Measurements from ENCODE around the gene AS3MT. TPM values are rescaled to one million over a fixed set of nuclear protein-coding genes. Genes with fewer than 3 reads are reported as not detected.

AS3MT gene
- total and polyA plus RNA-seq, 10 donors, result 4.3 to 19.0 (median 9.6) TPM

DNA sequence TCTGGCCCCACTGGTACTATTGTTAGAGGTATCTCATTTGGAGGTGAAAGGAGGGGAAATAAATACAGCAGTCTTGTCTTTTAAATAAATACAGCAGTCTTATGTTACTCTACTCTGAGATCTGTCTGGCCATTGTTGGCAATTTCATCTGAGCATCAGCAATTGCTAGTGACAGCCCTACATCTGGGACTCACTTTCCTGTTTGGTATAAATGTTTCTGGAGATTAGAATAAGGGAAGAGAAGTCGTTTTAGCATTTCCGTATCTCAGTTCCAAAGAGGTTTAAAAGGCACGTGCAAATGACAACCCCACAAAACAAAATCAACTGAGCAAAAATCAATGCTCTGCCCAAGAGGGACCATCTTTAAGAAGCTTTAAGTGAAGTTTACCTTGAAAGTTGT lies 30.7 kb downstream of the AS3MT start:
- DNase-seq, result no peak
- no peak overlapping the region for H3K4me3 ChIP-seq
- WGBS, 5 donors, result 35 to 64% (median 44%) methylated on average over 3 of the region's 3 CpGs

DNA sequence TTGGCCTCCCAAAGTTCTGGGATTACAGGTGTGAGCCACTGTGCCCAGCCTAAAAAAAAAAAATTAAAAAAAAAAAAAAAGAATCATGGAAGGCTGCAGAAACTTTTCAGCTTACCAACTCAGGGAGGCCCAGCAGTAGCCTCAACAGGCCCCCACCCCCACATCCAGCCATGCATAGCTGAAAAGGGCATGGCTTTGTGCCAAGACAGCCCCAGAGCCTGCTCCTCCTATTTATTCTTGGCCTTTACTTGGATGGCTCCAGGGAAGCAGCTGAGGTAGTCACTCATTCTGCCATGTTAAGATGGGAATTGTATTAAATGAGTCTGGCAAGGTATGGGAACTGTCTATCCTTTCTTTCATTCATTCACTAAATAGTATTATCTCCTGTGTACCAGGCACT lies 35.1 kb downstream of the AS3MT start:
- Histone ChIP-seq H3K36me3 (peaks cover 0 to 8% (median 0%) of the 10 kb centered on the region in 6 donors), H3K9me3 (no peaks in the 10 kb centered on the region), H3K27me3 (replicated peaks in 1 of 7) (no peaks in the 10 kb centered on the region), H3K4me3 (no peak overlapping the region), H3K4me1 (no peaks in the 10 kb centered on the region), H3K27ac (no peak overlapping the region)
- DNase-seq, result no peak
- TF ChIP-seq POLR2AphosphoS5 (IDR thresholded peaks at IDR 0.05) (no peak), POLR2A (IDR thresholded peaks at IDR 0.05) (no peak)
- TF ChIP-seq, protein P1, sequence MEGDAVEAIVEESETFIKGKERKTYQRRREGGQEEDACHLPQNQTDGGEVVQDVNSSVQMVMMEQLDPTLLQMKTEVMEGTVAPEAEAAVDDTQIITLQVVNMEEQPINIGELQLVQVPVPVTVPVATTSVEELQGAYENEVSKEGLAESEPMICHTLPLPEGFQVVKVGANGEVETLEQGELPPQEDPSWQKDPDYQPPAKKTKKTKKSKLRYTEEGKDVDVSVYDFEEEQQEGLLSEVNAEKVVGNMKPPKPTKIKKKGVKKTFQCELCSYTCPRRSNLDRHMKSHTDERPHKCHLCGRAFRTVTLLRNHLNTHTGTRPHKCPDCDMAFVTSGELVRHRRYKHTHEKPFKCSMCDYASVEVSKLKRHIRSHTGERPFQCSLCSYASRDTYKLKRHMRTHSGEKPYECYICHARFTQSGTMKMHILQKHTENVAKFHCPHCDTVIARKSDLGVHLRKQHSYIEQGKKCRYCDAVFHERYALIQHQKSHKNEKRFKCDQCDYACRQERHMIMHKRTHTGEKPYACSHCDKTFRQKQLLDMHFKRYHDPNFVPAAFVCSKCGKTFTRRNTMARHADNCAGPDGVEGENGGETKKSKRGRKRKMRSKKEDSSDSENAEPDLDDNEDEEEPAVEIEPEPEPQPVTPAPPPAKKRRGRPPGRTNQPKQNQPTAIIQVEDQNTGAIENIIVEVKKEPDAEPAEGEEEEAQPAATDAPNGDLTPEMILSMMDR (IDR thresholded peaks at IDR 0.05 in 8 of 11, conservative IDR thresholded peaks at IDR 0.05 in 3 of 11), result no peak
- intact Hi-C loops (cut with DNase I; ENCODE audit: low total_unique reads), result loop anchor here (5.0 kb wide), 1 partner anchor 172 kb away; no protein-coding TSS in a partner anchor

More for the DNA sequence above, 30.7 kb downstream of the AS3MT start:
- Histone ChIP-seq H3K9me3 (no peaks in the 10 kb centered on the region), H3K36me3 (peaks cover 0 to 17% (median 0%) of the 10 kb centered on the region in 6 donors), H3K27me3 (replicated peaks in 1 of 7) (no peaks in the 10 kb centered on the region), H3K4me1 (peaks cover 0 to 13% (median 0%) of the 10 kb centered on the region in 6 donors), H3K27ac (no peak overlapping the region)
- TF ChIP-seq, protein P1 (IDR thresholded peaks at IDR 0.05 in 8 of 11, conservative IDR thresholded peaks at IDR 0.05 in 3 of 11), result no peak
- TF ChIP-seq POLR2A (IDR thresholded peaks at IDR 0.05) (no peak), POLR2AphosphoS5 (IDR thresholded peaks at IDR 0.05) (no peak)
- intact Hi-C loops (cut with DNase I; ENCODE audit: low total_unique reads), result loop anchor here (2.0 to 5.0 kb wide), 2 partner anchors 65 to 168 kb away; no protein-coding TSS in a partner anchor

DNA sequence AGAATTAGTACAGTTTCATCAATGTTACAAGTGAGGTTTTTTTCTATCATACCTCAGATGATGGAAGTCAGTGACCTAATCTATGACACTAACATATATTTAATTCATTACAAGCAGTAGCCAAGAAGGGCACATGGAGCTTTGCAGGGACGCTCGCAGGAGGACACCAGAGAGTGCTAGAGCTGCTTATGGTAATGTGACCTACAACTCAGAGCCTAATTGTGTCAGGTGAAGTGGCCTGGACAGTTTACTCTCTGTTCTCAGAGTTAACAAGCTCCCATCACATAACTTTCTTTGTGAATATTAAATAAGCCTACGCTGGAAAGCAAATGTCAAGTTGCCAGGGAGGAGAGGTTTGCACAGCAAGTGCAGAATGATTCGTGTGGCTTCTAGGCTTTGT lies 37.2 kb downstream of the AS3MT start:
- no peak overlapping the region for H3K4me3 ChIP-seq
- intact Hi-C loops (cut with DNase I; ENCODE audit: low total_unique reads), result no loop called here
- H3K27ac ChIP-seq, result no peak overlapping the region
- no peaks in the 10 kb centered on the region for H3K4me1 ChIP-seq
- WGBS, 5 donors, result 92 to 96% (median 94%) methylated on average over 4 of the region's 4 CpGs
- H3K9me3 ChIP-seq, result no peaks in the 10 kb centered on the region
- H3K36me3 ChIP-seq, result no peaks in the 10 kb centered on the region
- no peak for DNase-seq
- TF ChIP-seq POLR2A (IDR thresholded peaks at IDR 0.05) (no peak), POLR2AphosphoS5 (IDR thresholded peaks at IDR 0.05) (no peak)
- TF ChIP-seq, protein P1 (IDR thresholded peaks at IDR 0.05 in 8 of 11, conservative IDR thresholded peaks at IDR 0.05 in 3 of 11), result no peak
- H3K27me3 ChIP-seq (replicated peaks in 1 of 7), result no peaks in the 10 kb centered on the region

DNA sequence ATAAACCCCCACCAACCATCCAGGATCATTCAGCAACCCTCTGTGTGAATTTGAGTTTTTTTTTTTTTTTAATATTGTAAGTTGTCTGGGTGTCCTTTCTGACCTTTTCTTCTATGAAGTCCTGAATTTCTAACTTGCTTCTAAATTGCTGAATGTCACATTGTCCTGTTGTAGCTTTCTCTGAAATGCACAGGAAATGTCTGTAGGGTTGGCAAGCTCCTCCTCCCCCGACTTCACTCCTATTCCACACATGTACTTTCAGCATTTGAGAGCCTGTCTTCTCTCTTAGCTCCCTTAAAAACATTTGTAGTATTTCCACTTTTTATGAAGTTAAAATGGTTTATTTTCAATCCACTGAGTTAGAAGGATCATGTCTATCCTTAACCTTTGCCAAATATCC lies 45.5 kb downstream of the AS3MT start:
- intact Hi-C loops (cut with DNase I; ENCODE audit: low total_unique reads), result loop anchor here (5.0 kb wide), 1 partner anchor 153 kb away; no protein-coding TSS in a partner anchor
- no peak for DNase-seq
- Histone ChIP-seq H3K4me3 (no peak overlapping the region), H3K27me3 (replicated peaks in 1 of 7) (peaks cover 0 to 15% (median 0%) of the 10 kb centered on the region in 7 donors), H3K36me3 (no peaks in the 10 kb centered on the region), H3K9me3 (no peaks in the 10 kb centered on the region), H3K27ac (no peak overlapping the region), H3K4me1 (peaks cover 14 to 26% (median 18%) of the 10 kb centered on the region in 6 donors)
- 28 to 44% (median 39%) methylated on average over 1 of the region's 1 CpG for WGBS, 5 donors
- TF ChIP-seq POLR2AphosphoS5 (IDR thresholded peaks at IDR 0.05) (no peak), POLR2A (IDR thresholded peaks at IDR 0.05) (no peak)
- TF ChIP-seq, protein P1 (IDR thresholded peaks at IDR 0.05 in 8 of 11, conservative IDR thresholded peaks at IDR 0.05 in 3 of 11), result no peak

Data from spleen (tissue), 11 donors.